A549 (cell line): ENCODE measurements around the gene SLC30A1. TPM values are rescaled to one million over a fixed set of nuclear protein-coding genes. Genes with fewer than 3 reads are reported as not detected.

Experiments used
- ATAC-seq, 2 experiments: fragments of 200-7000 bp in 1 of 2; fragments of >200 bp in 1 of 2; cut with Nextera tagmentation in 1 of 2; cut with Tn5 transposase in 1 of 2; 3 replicates each; pipeline versions ENCODE4 v1.8.0 to v1.9.1; 2018 to 2020; ENCODE audit warnings: mild to moderate bottlenecking in 1 of 2, moderate library complexity in 1 of 2
- CTCF ChIA-PET: fragments of 300-600 bp; sonication (Branson Sonifier 250); formaldehyde crosslinking; extraction: SDS; loops from one replicate; lab custom pipeline; 2021; ENCODE audit warnings: antibody characterized with exemption, inconsistent platforms; lab: Yijun Ruan, JAX
- POLR2A ChIA-PET: fragments of 350-600 bp; formaldehyde crosslinking; extraction: SDS; loops from one replicate; lab custom pipeline; 2021; ENCODE audit warnings: antibody characterized with exemption, inconsistent platforms; lab: Yijun Ruan, JAX
- DNase-seq, 2 experiments: peaks; one replicate each; pipeline versions ENCODE4 v3.0.0 to v3.0.0-alpha.2; 2011 to 2016; ENCODE audit warnings: low read depth in 1 of 2, low spot score in 1 of 2
- FAIRE-seq: peaks from 2 replicates; lab custom pipeline; 2011; peaks lifted over from hg19 to GRCh38; lab: Jason Lieb, UNC
- H3K27ac ChIP-seq, 2 experiments: fragments of >200 bp; sonication (Bioruptor Twin); formaldehyde crosslinking; 3 replicates each; pipeline ENCODE4 v1.5.1; 2016 to 2017
- H3K4me1 ChIP-seq: fragments of >200 bp; sonication (Bioruptor Twin); formaldehyde crosslinking; 3 replicates; pipeline ENCODE4 v1.6.1; 2016
- H3K4me2 ChIP-seq: fragments of >200 bp; sonication (Bioruptor Twin); formaldehyde crosslinking; 3 replicates; pipeline ENCODE4 v1.6.1; 2016
- H3K4me3 ChIP-seq: fragments of >200 bp; sonication (Bioruptor Twin); formaldehyde crosslinking; 3 replicates; pipeline ENCODE4 v1.5.1; 2016
- H3K9me3 ChIP-seq: fragments of >200 bp; sonication (Bioruptor Twin); formaldehyde crosslinking; 3 replicates; pipeline ENCODE4 v1.6.1; 2016
- CEBPB ChIP-seq, 2 experiments: fragments of >200 bp in 1 of 2; sonication (Bioruptor Twin) in 1 of 2; formaldehyde crosslinking in 1 of 2; IDR thresholded peaks; 2 replicates each; pipeline ENCODE4 v1.6.1; 2012 to 2016
- EHF ChIP-seq: fragments of 250-450 bp; sonication (Bioruptor Pico); IDR thresholded peaks from 2 replicates; pipeline ENCODE4 v1.5.0; 2020; ENCODE audit warnings: mild to moderate bottlenecking
- ESRRA ChIP-seq: fragments of 150-350 bp; IDR thresholded peaks from 2 replicates; pipeline ENCODE4 v1.6.1; 2014; ENCODE audit warnings: mild to moderate bottlenecking, low read length, borderline replicate concordance
- FOSL2 ChIP-seq, 2 experiments: fragments of 450-650 bp in 1 of 2; fragments of >200 bp in 1 of 2; sonication (Bioruptor Twin) in 1 of 2; formaldehyde crosslinking; IDR thresholded peaks; 2 replicates each; pipeline versions ENCODE4 v1.5.0 to v1.6.1; 2016 to 2020; ENCODE audit warnings: mild to moderate bottlenecking in 1 of 2, moderate library complexity in 1 of 2
- FOXS1 ChIP-seq: fragments of 250-450 bp; sonication (Bioruptor Pico); IDR thresholded peaks from 2 replicates; pipeline ENCODE4 v1.5.0; 2020; ENCODE audit warnings: mild to moderate bottlenecking, moderate library complexity
- GATA3 ChIP-seq: IDR thresholded peaks from 2 replicates; pipeline ENCODE4 v1.6.1; 2012; ENCODE audit warnings: borderline replicate concordance
- HDAC2 ChIP-seq: fragments of 200-600 bp; sonication (generic); IDR thresholded peaks from 2 replicates; pipeline ENCODE4 v1.6.1; 2016
- HEYL ChIP-seq: fragments of 250-450 bp; sonication (Bioruptor Pico); IDR thresholded peaks from 2 replicates; pipeline ENCODE4 v1.8.0; 2021; ENCODE audit warnings: mild to moderate bottlenecking, moderate library complexity
- HOXA7 ChIP-seq: fragments of 250-450 bp; sonication (Bioruptor Pico); IDR thresholded peaks from 2 replicates; pipeline ENCODE4 v1.5.0; 2020; ENCODE audit warnings: mild to moderate bottlenecking, moderate library complexity
- JUNB ChIP-seq: fragments of >200 bp; sonication (Bioruptor Twin); formaldehyde crosslinking; IDR thresholded peaks from 2 replicates; pipeline ENCODE4 v1.6.1; 2016
- MAFK ChIP-seq: fragments of 450-650 bp; IDR thresholded peaks from 2 replicates; pipeline ENCODE4 v1.6.1; 2014; ENCODE audit not compliant: partially characterized antibody
- NPAS2 ChIP-seq: fragments of 250-450 bp; sonication (Bioruptor Pico); IDR thresholded peaks from 2 replicates; pipeline ENCODE4 v1.8.0; 2022; ENCODE audit warnings: mild to moderate bottlenecking, moderate library complexity, borderline replicate concordance
- NR3C1 ChIP-seq: fragments of >200 bp; sonication (Bioruptor Twin); formaldehyde crosslinking; IDR thresholded peaks from 3 replicates; pipeline ENCODE4 v1.6.1; 2017
- POLR2A ChIP-seq: IDR thresholded peaks from 2 replicates; pipeline ENCODE4 v1.6.1; 2012; ENCODE audit warnings: mild to moderate bottlenecking, low read length
- RAD21 ChIP-seq, 2 experiments: fragments of >200 bp in 1 of 2; sonication (Bioruptor Twin) in 1 of 2; formaldehyde crosslinking in 1 of 2; IDR thresholded peaks in 1 of 2; conservative IDR thresholded peaks in 1 of 2; 2 replicates in 1 of 2; 3 replicates in 1 of 2; pipeline ENCODE4 v1.6.1; 2012 to 2018; ENCODE audit warnings: inconsistent platforms in 1 of 2
- RCOR1 ChIP-seq: fragments of 150-350 bp; IDR thresholded peaks from 2 replicates; pipeline ENCODE4 v1.6.1; 2014; ENCODE audit warnings: antibody characterized with exemption, low read length, low read depth
- RNF2 ChIP-seq: fragments of 200-600 bp; sonication (generic); IDR thresholded peaks from 2 replicates; pipeline ENCODE4 v1.6.1; 2016; ENCODE audit warnings: low read depth, mild to moderate bottlenecking, antibody characterized with exemption, moderate library complexity, borderline replicate concordance
- TFCP2L1 ChIP-seq: fragments of 250-450 bp; sonication (Bioruptor Pico); IDR thresholded peaks from 2 replicates; pipeline ENCODE4 v1.5.0; 2021; ENCODE audit warnings: mild to moderate bottlenecking
- ZC3H11A ChIP-seq: fragments of 450-650 bp; IDR thresholded peaks from 2 replicates; pipeline ENCODE4 v1.6.1; 2014; ENCODE audit warnings: antibody characterized with exemption, mild to moderate bottlenecking
- ZSCAN20 ChIP-seq: fragments of 250-450 bp; sonication (Bioruptor Pico); IDR thresholded peaks from 2 replicates; pipeline ENCODE4 v1.8.0; 2022; ENCODE audit warnings: mild to moderate bottlenecking, moderate library complexity
- WGBS: methylation state at CpG from one replicate; pipeline ENCODE4 v1.1.6; 2017; ENCODE audit errors: missing lambda C conversion rate; 5-methylcytosine and 5-hydroxymethylcytosine counted together
- polyA plus RNA-seq, 4 experiments: library from polyadenylated mRNA; depleted of rRNA in 3 of 4; stranded (reverse); fragments of >200 nt; fragmentation: RNase III in 1 of 4; extraction: RNeasy Plus Mini Kit Qiagen cat#74134 plus additional on column Dnase treatment in 1 of 4; gene quantifications; 2 replicates in 3 of 4; 3 replicates in 1 of 4; pipeline ENCODE4 v1.2.3, GENCODE V29; 2011 to 2017
- TF ChIP-seq, protein P1 (sequence below): IDR thresholded peaks from 2 replicates; pipeline ENCODE4 v1.6.1; 2012
- TF ChIP-seq, protein P2 (sequence below): IDR thresholded peaks from 2 replicates; pipeline ENCODE4 v1.6.1; 2012; ENCODE audit warnings: low read depth, borderline replicate concordance
- TF ChIP-seq, protein P3 (sequence below): IDR thresholded peaks from 2 replicates; pipeline ENCODE4 v1.6.1; 2012
- TF ChIP-seq, protein P4 (sequence below): fragments of 250-450 bp; sonication (Bioruptor Pico); IDR thresholded peaks from 2 replicates; pipeline ENCODE4 v1.5.0; 2021; ENCODE audit warnings: mild to moderate bottlenecking, moderate library complexity, borderline replicate concordance

SLC30A1 gene
- polyA plus RNA-seq, 2 of the 4 experiments (the other 2 are of a cell fraction) = 20.6 to 27.0 TPM

DNA sequence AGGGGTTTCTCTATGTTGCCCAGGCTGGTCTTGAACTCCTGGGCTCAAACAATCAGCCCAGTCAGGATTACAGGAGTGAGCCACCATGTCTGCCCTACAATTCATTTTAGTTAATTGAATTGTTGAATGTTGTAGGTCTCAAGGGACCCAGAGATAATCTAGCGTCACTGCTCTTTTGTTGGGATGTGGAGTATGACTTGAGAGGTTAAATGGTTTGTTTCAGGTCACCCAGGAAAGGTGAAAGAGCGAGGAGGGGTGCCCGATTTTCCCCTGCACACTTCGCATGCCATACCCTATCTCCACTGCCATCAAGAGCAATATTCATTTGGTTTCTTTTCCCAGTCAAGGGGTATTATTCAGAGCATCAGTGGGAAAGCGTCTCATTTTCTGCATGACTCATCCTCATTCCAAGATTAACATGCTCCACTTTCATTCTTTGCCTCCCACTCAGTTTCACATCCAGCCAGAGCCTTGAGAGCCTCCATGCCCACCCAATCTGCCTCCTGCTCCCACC lies 13.1 kb upstream of the SLC30A1 start:
- peak; percentile 34 to 81; a peak in 4 of 6 replicates for ATAC-seq
- CTCF ChIA-PET = interaction anchor here (0.6 to 1.9 kb wide), 4 partner anchors 9 to 944 kb away, joined by 3 to 6 read pairs (median 4); no protein-coding TSS in a partner anchor
- Histone ChIP-seq H3K4me2 (peak overlapping the region; percentile 41), H3K27ac (peak overlapping the region in 1 of 2 experiments; percentile 73; a peak in 3 of 6 replicates), H3K9me3 (no peaks in the 10 kb centered on the region), H3K4me1 (peaks cover 17% of the 10 kb centered on the region), H3K4me3 (no peak overlapping the region)
- peak; percentile 39; the same call in 1 of the 2 replicates for TF ChIP-seq FOSL2 (IDR thresholded peaks at IDR 0.05)
- peak; percentile 77 for TF ChIP-seq FOSL2 (CRISPR knock-in tag; IDR thresholded peaks at IDR 0.05)
- no peak for TF ChIP-seq ESRRA
- WGBS = 38% methylated on average over 5 of the region's 5 CpGs
- POLR2A ChIA-PET = no interaction called here
- DNase-seq = peak in 1 of 2 experiments; percentile 28
- FAIRE-seq = no peak

DNA sequence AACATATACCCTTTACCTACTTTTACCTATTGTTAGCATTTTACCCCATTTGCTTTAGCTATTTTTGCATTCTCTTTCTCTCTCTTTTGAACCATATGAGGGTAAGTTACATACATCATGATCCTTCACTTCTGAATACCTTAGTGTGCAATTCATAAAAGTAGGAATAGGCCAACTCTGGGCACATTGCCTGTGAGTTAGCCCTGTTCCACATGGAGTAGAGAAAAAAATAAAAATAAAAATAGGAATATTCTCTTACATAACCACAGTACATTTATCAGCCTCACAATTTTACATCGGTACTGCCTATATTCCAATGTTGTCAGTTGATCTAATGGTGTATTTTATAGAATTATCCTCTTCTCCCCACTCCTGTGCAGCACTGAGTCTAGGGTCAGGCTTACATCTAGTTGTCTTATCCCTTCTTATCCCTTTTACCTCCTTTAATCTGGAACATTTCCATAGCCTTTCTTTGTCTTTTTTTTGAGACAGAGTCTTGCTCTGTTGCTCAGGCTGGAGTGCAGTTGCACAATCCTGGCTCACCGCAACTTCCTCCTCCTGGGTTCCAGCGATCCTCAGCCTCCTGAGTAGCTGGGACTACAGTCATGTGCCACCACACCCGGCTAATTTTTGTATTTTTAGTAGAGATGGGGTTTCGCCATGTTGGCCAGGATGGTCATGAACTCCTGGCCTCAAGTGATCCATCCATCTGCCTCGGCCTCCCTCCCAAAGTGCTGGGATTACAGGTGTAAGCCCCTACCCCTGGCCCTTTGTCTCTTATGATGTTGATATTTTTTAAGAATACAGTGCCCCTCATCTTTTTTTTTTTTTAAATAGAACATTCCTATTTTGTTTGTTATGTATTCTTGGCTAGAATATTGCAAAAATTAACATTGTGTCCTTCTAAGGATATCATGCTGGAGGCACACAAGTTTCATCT lies 11.1 kb upstream of the SLC30A1 start:
- FAIRE-seq = no peak
- 66% methylated on average over 6 of the region's 6 CpGs for WGBS
- Histone ChIP-seq H3K27ac (no peak overlapping the region), H3K4me1 (peaks cover 17% of the 10 kb centered on the region), H3K4me2 (no peak overlapping the region), H3K9me3 (no peaks in the 10 kb centered on the region), H3K4me3 (no peak overlapping the region)
- DNase-seq = no peak
- ChIA-PET POLR2A (no interaction called here), CTCF (interaction anchor here (0.6 to 2.7 kb wide), 5 partner anchors 10 to 291 kb away, joined by 3 to 8 read pairs (median 5); partner anchors contain the start of gene SLC30A1)
- peak in 1 of 2 experiments; percentile 36; a peak in 1 of 6 replicates for ATAC-seq
- TF ChIP-seq HDAC2 (no peak), MAFK (no peak), CEBPB (IDR thresholded peaks at IDR 0.05) (peak; percentile 20 to 65; a peak in 3 of 4 replicates)

DNA sequence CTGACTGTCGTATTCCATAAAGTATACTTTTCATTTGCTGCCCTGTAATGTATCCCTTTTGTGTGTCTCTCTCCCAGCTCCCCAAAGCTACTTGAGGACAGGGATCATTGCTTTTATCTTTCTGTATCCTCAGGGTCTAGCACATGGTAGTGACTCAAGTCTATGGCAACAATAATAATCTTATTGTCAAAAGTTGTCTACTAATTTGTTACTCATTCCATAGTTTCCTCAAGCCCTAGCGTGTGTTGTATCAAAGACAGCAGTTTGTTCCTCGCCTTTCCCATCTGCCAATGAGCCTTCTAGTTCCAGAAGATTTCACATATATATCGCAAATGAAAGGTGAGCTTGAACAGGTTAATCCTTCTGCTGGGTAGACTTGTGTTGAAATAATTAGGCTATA lies 9.8 kb upstream of the SLC30A1 start:
- H3K27ac ChIP-seq = no peak overlapping the region
- CTCF ChIA-PET = interaction anchor here (0.6 to 2.7 kb wide), 10 partner anchors 8 to 68 kb away, joined by 3 to 8 read pairs (median 4); partner anchors contain the start of gene SLC30A1
- H3K4me2 ChIP-seq = no peak overlapping the region
- FAIRE-seq = no peak
- TF ChIP-seq RCOR1 = no peak
- TF ChIP-seq NR3C1 = no peak
- TF ChIP-seq ZC3H11A = no peak
- TF ChIP-seq HEYL (CRISPR knock-in tag) = no peak
- TF ChIP-seq ZSCAN20 = no peak
- no peak for TF ChIP-seq FOXS1
- TF ChIP-seq, all 56 proteins: peak for 0
- Histone ChIP-seq H3K9me3 (no peaks in the 10 kb centered on the region), H3K4me3 (no peak overlapping the region), H3K4me1 (peaks cover 17% of the 10 kb centered on the region)
- DNase-seq (no peak), ATAC-seq (no peak)
- POLR2A ChIA-PET = no interaction called here
- WGBS = 92% methylated on average over 4 of the region's 4 CpGs

DNA sequence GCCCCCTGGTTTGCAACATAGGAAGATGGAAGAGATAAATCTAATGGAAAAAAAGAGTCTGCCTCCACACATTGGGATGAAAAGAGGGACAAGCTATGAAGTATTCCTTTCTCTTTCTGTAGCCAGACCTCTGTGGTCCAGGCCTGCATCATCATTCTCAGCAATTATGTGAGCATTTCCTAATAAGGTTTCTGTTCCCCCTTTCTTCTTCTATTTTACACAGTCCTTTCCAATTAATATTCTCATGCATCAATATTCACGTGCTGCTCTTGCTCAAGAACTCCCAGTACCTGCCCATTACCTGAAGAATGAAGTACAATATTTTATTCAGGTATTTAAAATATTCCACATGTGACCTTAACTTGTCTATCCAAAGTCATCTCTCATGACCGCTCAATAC lies 8.2 kb upstream of the SLC30A1 start:
- TF ChIP-seq, protein P1, sequence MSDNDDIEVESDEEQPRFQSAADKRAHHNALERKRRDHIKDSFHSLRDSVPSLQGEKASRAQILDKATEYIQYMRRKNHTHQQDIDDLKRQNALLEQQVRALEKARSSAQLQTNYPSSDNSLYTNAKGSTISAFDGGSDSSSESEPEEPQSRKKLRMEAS = no peak
- TF ChIP-seq GATA3 (no peak), NPAS2 (no peak), FOXS1 (no peak), RNF2 (no peak), EHF (no peak), HOXA7 (CRISPR knock-in tag) (no peak), JUNB (no peak), RAD21 (conservative IDR thresholded peaks at IDR 0.05 in 1 of 2, IDR thresholded peaks at IDR 0.05 in 1 of 2) (no peak), MAFK (no peak), POLR2A (no peak), HEYL (CRISPR knock-in tag) (no peak), TFCP2L1 (CRISPR knock-in tag) (no peak)
- TF ChIP-seq, protein P2, sequence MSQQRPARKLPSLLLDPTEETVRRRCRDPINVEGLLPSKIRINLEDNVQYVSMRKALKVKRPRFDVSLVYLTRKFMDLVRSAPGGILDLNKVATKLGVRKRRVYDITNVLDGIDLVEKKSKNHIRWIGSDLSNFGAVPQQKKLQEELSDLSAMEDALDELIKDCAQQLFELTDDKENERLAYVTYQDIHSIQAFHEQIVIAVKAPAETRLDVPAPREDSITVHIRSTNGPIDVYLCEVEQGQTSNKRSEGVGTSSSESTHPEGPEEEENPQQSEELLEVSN = no peak
- TF ChIP-seq, protein P3, sequence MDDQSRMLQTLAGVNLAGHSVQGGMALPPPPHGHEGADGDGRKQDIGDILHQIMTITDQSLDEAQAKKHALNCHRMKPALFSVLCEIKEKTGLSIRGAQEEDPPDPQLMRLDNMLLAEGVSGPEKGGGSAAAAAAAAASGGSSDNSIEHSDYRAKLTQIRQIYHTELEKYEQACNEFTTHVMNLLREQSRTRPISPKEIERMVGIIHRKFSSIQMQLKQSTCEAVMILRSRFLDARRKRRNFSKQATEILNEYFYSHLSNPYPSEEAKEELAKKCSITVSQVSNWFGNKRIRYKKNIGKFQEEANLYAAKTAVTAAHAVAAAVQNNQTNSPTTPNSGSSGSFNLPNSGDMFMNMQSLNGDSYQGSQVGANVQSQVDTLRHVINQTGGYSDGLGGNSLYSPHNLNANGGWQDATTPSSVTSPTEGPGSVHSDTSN = no peak
- TF ChIP-seq, protein P4, sequence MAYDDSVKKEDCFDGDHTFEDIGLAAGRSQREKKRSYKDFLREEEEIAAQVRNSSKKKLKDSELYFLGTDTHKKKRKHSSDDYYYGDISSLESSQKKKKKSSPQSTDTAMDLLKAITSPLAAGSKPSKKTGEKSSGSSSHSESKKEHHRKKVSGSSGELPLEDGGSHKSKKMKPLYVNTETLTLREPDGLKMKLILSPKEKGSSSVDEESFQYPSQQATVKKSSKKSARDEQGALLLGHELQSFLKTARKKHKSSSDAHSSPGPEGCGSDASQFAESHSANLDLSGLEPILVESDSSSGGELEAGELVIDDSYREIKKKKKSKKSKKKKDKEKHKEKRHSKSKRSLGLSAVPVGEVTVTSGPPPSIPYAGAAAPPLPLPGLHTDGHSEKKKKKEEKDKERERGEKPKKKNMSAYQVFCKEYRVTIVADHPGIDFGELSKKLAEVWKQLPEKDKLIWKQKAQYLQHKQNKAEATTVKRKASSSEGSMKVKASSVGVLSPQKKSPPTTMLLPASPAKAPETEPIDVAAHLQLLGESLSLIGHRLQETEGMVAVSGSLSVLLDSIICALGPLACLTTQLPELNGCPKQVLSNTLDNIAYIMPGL (CRISPR knock-in tag) = no peak
- TF ChIP-seq, all 56 proteins: peak for 0
- H3K4me1 ChIP-seq = peaks cover 11% of the 10 kb centered on the region
- H3K9me3 ChIP-seq = no peaks in the 10 kb centered on the region
- no peak overlapping the region for H3K4me2 ChIP-seq
- DNase-seq (no peak), ATAC-seq (no peak), FAIRE-seq (no peak)
- ChIA-PET CTCF (interaction anchor here (1.7 to 2.7 kb wide), 2 partner anchors 8 to 30 kb away, joined by 4 to 8 read pairs; partner anchors contain the start of gene SLC30A1), POLR2A (no interaction called here)
- no peak overlapping the region for H3K27ac ChIP-seq
- no peak overlapping the region for H3K4me3 ChIP-seq
- WGBS = 64% methylated on average over 2 of the region's 2 CpGs
